Fibroblast of skin of right biceps (primary cell): ENCODE measurements around the gene FPR3.
"Not testable (repeated sequence)": the region's sequence is repeated elsewhere in the genome, so short reads cannot be mapped to it uniquely, and the experiment has no call there.

Source experiments
- DNase-seq: peaks from one replicate; pipeline ENCODE4 v3.0.0-alpha.2; 2013

FPR3 gene

GRCh38 chr19:51794885-51795490 lies at the start of gene FPR3:
Gene FPR3 (plus strand): TSS chr19:51795157. CDS start chr19:51823749, 28,592 bp downstream.
- DNase-seq: peak; percentile 10

- DNase-seq: no peak
Measured at GRCh38 chr19:51746731-51747130, 48.2 kb upstream of the FPR3 start.

- DNase-seq: peak; percentile 60
Measured at GRCh38 chr19:51749979-51750378, 45.0 kb upstream of the FPR3 start.

- DNase-seq: peak; percentile 39
Measured at GRCh38 chr19:51750400-51751094, 44.4 kb upstream of the FPR3 start.

- DNase-seq: peak; percentile 63
Measured at GRCh38 chr19:51751655-51752054, 43.3 kb upstream of the FPR3 start, which contains the start of gene FPR1. Gene FPR1 (minus strand): TSS chr19:51751878. CDS start chr19:51746994, 4,884 bp downstream.

GRCh38 chr19:51754109-51754508 lies 40.8 kb upstream of the FPR3 start:
- no peak for DNase-seq

GRCh38 chr19:51754770-51755169 lies 40.2 kb upstream of the FPR3 start:
- no peak for DNase-seq

GRCh38 chr19:51755571-51755970 lies 39.4 kb upstream of the FPR3 start:
- DNase-seq: no peak

- DNase-seq: no peak
Measured at GRCh38 chr19:51760697-51761356, 34.1 kb upstream of the FPR3 start, which contains the start of gene FPR2. Gene FPR2 (plus strand): TSS chr19:51761180. CDS start chr19:51768659, 7,479 bp downstream.

- no peak for DNase-seq
Measured at GRCh38 chr19:51761696-51762095, 33.3 kb upstream of the FPR3 start.

- no peak for DNase-seq
Measured at GRCh38 chr19:51765086-51765485, 29.9 kb upstream of the FPR3 start.

GRCh38 chr19:51766461-51766860 lies 28.5 kb upstream of the FPR3 start:
- no peak for DNase-seq

- DNase-seq: no peak
Measured at GRCh38 chr19:51771376-51772130, 23.4 kb upstream of the FPR3 start.

- DNase-seq: no peak
Measured at GRCh38 chr19:51772977-51773376, 22.0 kb upstream of the FPR3 start.

GRCh38 chr19:51776561-51776960 lies 18.4 kb upstream of the FPR3 start:
- not testable (repeated sequence) for DNase-seq

- DNase-seq: peak; percentile 79
Measured at GRCh38 chr19:51777570-51778462, 17.1 kb upstream of the FPR3 start.

- no peak for DNase-seq
Measured at GRCh38 chr19:51779181-51779580, 15.8 kb upstream of the FPR3 start.

- no peak for DNase-seq
Measured at GRCh38 chr19:51779703-51780102, 15.3 kb upstream of the FPR3 start.

- no peak for DNase-seq
Measured at GRCh38 chr19:51780270-51780669, 14.7 kb upstream of the FPR3 start.

- DNase-seq: no peak
Measured at GRCh38 chr19:51781999-51782398, 13.0 kb upstream of the FPR3 start.

- peak; percentile 17 for DNase-seq
Measured at GRCh38 chr19:51783372-51783771, 11.6 kb upstream of the FPR3 start.
